B cell (primary cell): ENCODE results near the gene CHRNA4. TPM values are rescaled to one million over a fixed set of nuclear protein-coding genes. Genes with fewer than 3 reads are reported as not detected.

ENCODE experiments used
- ATAC-seq: fragments of 200-7000 bp; cut with Tn5 transposase; one replicate; pipeline ENCODE4 v1.10.0; 2021; ENCODE audit warnings: low read depth, mild to moderate bottlenecking, moderate number of reproducible peaks, moderate library complexity
- CTCF ChIA-PET: fragments of 350-600 bp; sonication (Branson Sonifier 250); formaldehyde crosslinking; loops from one replicate; lab custom pipeline; 2021; ENCODE audit warnings: antibody characterized with exemption, inconsistent platforms; lab: Charles Lee
- POLR2A ChIA-PET: fragments of 350-600 bp; sonication (Branson Sonifier 250); formaldehyde crosslinking; loops from one replicate; lab custom pipeline; 2021; ENCODE audit warnings: antibody characterized with exemption; lab: Charles Lee
- DNase-seq: peaks from one replicate; pipeline ENCODE4 v3.0.0; 2013
- H2AFZ ChIP-seq: 2 replicates; pipeline ENCODE4 v1.6.1; 2012; ENCODE audit warnings: mild to moderate bottlenecking, low read depth, low read length; ENCODE audit not compliant: insufficient read depth, poor library complexity, severe bottlenecking
- H3K27ac ChIP-seq, 2 donors: 1 replicate in 1 of 2; 2 replicates in 1 of 2; pipeline ENCODE4 v1.5.1; 2012 to 2013; ENCODE audit warnings: low read length in 2 of 2, mild to moderate bottlenecking in 2 of 2, moderate library complexity in 1 of 2
- H3K27me3 ChIP-seq, 4 experiments: fragments of 200-600 bp in 1 of 4; sonication (generic) in 1 of 4; replicated peaks in 1 of 4; 1 replicate in 2 of 4; 2 replicates in 2 of 4; pipeline versions ENCODE4 v1.6.1 to v1.7.0; 2013 to 2016; ENCODE audit warnings: low read length in 3 of 4, mild to moderate bottlenecking in 2 of 4, mixed read lengths in 1 of 4, moderate library complexity in 1 of 4; ENCODE audit not compliant: insufficient read depth in 4 of 4, control insufficient read depth in 3 of 4; ENCODE audit errors: control extremely low read depth in 1 of 4
- H3K36me3 ChIP-seq, 2 experiments: replicated peaks in 1 of 2; 1 replicate in 1 of 2; 2 replicates in 1 of 2; pipeline versions ENCODE4 v1.6.1 to v1.7.1; 2013; ENCODE audit warnings: low read length in 1 of 2; ENCODE audit not compliant: insufficient read depth in 2 of 2, control insufficient read depth in 1 of 2; ENCODE audit errors: control extremely low read depth in 1 of 2, extremely low read depth in 1 of 2
- H3K4me1 ChIP-seq, 2 donors: fragments of 200-600 bp in 1 of 2; sonication (generic) in 1 of 2; 1 replicate in 1 of 2; 2 replicates in 1 of 2; pipeline versions ENCODE4 v1.5.1 to v1.6.1; 2013 to 2017; ENCODE audit warnings: low read length in 2 of 2; ENCODE audit not compliant: control insufficient read depth in 2 of 2, insufficient read depth in 2 of 2
- H3K4me2 ChIP-seq: replicated peaks from 2 replicates; pipeline ENCODE3; 2012; ENCODE audit warnings: mild to moderate bottlenecking, low read depth, low read length; ENCODE audit not compliant: poor library complexity, severe bottlenecking
- H3K4me3 ChIP-seq, 5 experiments: fragments of 200-600 bp in 1 of 5; sonication (generic) in 1 of 5; 1 replicate in 3 of 5; 2 replicates in 2 of 5; pipeline versions ENCODE4 v1.5.1 to v1.7.0; 2011 to 2016; ENCODE audit warnings: low read length in 4 of 5, mild to moderate bottlenecking in 4 of 5, low read depth in 2 of 5, control low read depth in 1 of 5, moderate library complexity in 1 of 5; ENCODE audit not compliant: insufficient read depth in 1 of 5; ENCODE audit errors: control extremely low read depth in 1 of 5, extremely low read depth in 1 of 5
- H3K79me2 ChIP-seq: fragments of 200-600 bp; sonication (generic); one replicate; pipeline ENCODE4 v1.6.0; 2016; ENCODE audit warnings: low read length; ENCODE audit not compliant: control insufficient read depth, insufficient read depth
- H3K9ac ChIP-seq: fragments of 200-600 bp; sonication (generic); 2 replicates; pipeline ENCODE4 v1.6.1; 2017; ENCODE audit warnings: mild to moderate bottlenecking, low read length, moderate library complexity
- H3K9me3 ChIP-seq, 3 donors: one replicate each; pipeline versions ENCODE4 v1.6.1 to v1.7.1; 2013; ENCODE audit warnings: low read length in 2 of 3; ENCODE audit not compliant: control insufficient read depth in 2 of 3, insufficient read depth in 1 of 3; ENCODE audit errors: control extremely low read depth in 1 of 3
- H4K20me1 ChIP-seq: 2 replicates; pipeline ENCODE4 v1.6.0; 2012; ENCODE audit warnings: mild to moderate bottlenecking, low read length; ENCODE audit not compliant: insufficient read depth, control insufficient read depth, poor library complexity, severe bottlenecking
- H3K27ac Mint-ChIP-seq: one replicate; pipeline ENCODE4 v1.8.0; 2021; ENCODE audit warnings: mixed read lengths
- H3K27me3 Mint-ChIP-seq: one replicate; pipeline ENCODE4 v1.8.0; 2021; ENCODE audit warnings: mixed read lengths
- H3K4me1 Mint-ChIP-seq: one replicate; pipeline ENCODE4 v1.8.0; 2021; ENCODE audit warnings: mixed read lengths
- H3K4me3 Mint-ChIP-seq: one replicate; pipeline ENCODE4 v1.8.0; 2021; ENCODE audit warnings: mixed read lengths
- H3K9me3 Mint-ChIP-seq: one replicate; pipeline ENCODE4 v1.8.0; 2022; ENCODE audit warnings: mixed read lengths; ENCODE audit not compliant: insufficient read depth
- CTCF ChIP-seq: fragments of 200-600 bp; IDR thresholded peaks from one replicate; pipeline ENCODE4 v1.8.0; 2022; ENCODE audit warnings: antibody characterized with exemption, mild to moderate bottlenecking
- EZH2 ChIP-seq: IDR thresholded peaks from 2 replicates; pipeline ENCODE4 v1.6.1; 2012; ENCODE audit warnings: borderline replicate concordance, low read depth, mild to moderate bottlenecking, moderate library complexity, low read length; ENCODE audit not compliant: insufficient read depth, poor library complexity, severe bottlenecking
- WGBS: methylation state at CpG from one replicate; pipeline ENCODE4 v1.1.5; 2013; ENCODE audit warnings: missing lambda C conversion rate; ENCODE audit not compliant: insufficient coverage; 5-methylcytosine and 5-hydroxymethylcytosine counted together
- intact Hi-C: fragments of 100-400 bp; cut with micrococcal nuclease; formaldehyde crosslinking; loops from one replicate; pipeline ENCODE4 v1.10.0; 2022
- polyA plus RNA-seq: library from polyadenylated mRNA; depleted of rRNA; stranded (reverse); fragments of >200 nt; gene quantifications from 2 replicates; pipeline ENCODE4 v1.2.3, GENCODE V29; 2012
- total RNA-seq, 2 donors: library from RNA; stranded (reverse); fragments of 120-200 nt in 1 of 2; gene quantifications; 1 replicate in 1 of 2; 2 replicates in 1 of 2; pipeline versions ENCODE4 v1.2.3 to v1.2.4, GENCODE V29; 2013 to 2022

The CHRNA4 gene
- total and polyA plus RNA-seq, 2 donors (not counting 1 experiment from before 2014, with no cell fraction given), result not detected

GRCh38 chr20:63309261-63310071 is 51.7 kb downstream of the CHRNA4 start:
- no peak overlapping the region for H3K27ac ChIP-seq
- intact Hi-C loops, result no loop called here
- WGBS, result 56% methylated on average over 35 of the region's 35 CpGs
- POLR2A ChIA-PET, result no interaction called here
- no peaks in the 10 kb centered on the region for H3K4me1 Mint-ChIP-seq
- H3K4me3 ChIP-seq, result no peak overlapping the region
- TF ChIP-seq EZH2 (no peak), CTCF (peak; percentile 58)
- ATAC-seq (no peak), DNase-seq (no peak)
- H3K36me3 ChIP-seq, result no peaks in the 10 kb centered on the region
- H3K27me3 ChIP-seq, result peaks cover 0 to 12% (median 0%) of the 10 kb centered on the region in 4 experiments
- no peaks in the 10 kb centered on the region for H3K4me1 ChIP-seq
- no peak overlapping the region for H2AFZ ChIP-seq
- peaks cover 0 to 5% (median 0%) of the 10 kb centered on the region in 3 donors for H3K9me3 ChIP-seq
- H3K4me3 Mint-ChIP-seq, result no peak overlapping the region
- CTCF ChIA-PET, result interaction anchor here (0.7 to 2.9 kb wide), 4 partner anchors 36 to 664 kb away, joined by 3 to 15 read pairs (median 3); partner anchors contain the start of gene ARFGAP1
- H3K9me3 Mint-ChIP-seq, result no peaks in the 10 kb centered on the region
- H3K79me2 ChIP-seq, result no peaks in the 10 kb centered on the region
- peaks cover 4% of the 10 kb centered on the region for H3K27me3 Mint-ChIP-seq
- H3K9ac ChIP-seq, result no peak overlapping the region
- H4K20me1 ChIP-seq, result no peaks in the 10 kb centered on the region
- no peak overlapping the region for H3K4me2 ChIP-seq
- H3K27ac Mint-ChIP-seq, result no peak overlapping the region
